Activated T-cell treated with anti-CD3 and anti-CD28 coated beads for 48 hours (primary cell): ENCODE results near the gene CREBZF.
A peak's percentile ranks its signal among the peaks of the same experiment; 100 is the strongest.
"Not testable (repeated sequence)": the region's sequence is repeated elsewhere in the genome, so short reads cannot be mapped to it uniquely, and the experiment has no call there.

Experiments
- DNase-seq: peaks from one replicate; pipeline ENCODE4 v3.0.0-alpha.2; 2020; ENCODE audit warnings: low read depth

The CREBZF gene

GRCh38 chr11:85670949-85671663 is 6.2 kb upstream of the CREBZF start:
- DNase-seq, result not testable (repeated sequence)

- no peak for DNase-seq
Observed at GRCh38 chr11:85668157-85668556, 3.2 kb upstream of the CREBZF start.

- DNase-seq, result no peak
Observed at GRCh38 chr11:85666687-85667086, 1.8 kb upstream of the CREBZF start.

GRCh38 chr11:85665733-85666132 is 804 bp upstream of the CREBZF start:
- DNase-seq, result no peak

GRCh38 chr11:85663753-85664614 is 945 bp downstream of the CREBZF start:
- peak; percentile 80 for DNase-seq

GRCh38 chr11:85663080-85663752 is 1.7 kb downstream of the CREBZF start:
- no peak for DNase-seq

GRCh38 chr11:85661972-85662664 is 2.8 kb downstream of the CREBZF start:
- no peak for DNase-seq

- DNase-seq, result no peak
Observed at GRCh38 chr11:85658180-85658579, 6.7 kb downstream of the CREBZF start.

- no peak for DNase-seq
Observed at GRCh38 chr11:85656777-85657176, 8.2 kb downstream of the CREBZF start.

GRCh38 chr11:85654343-85654742 is 10.6 kb downstream of the CREBZF start:
- DNase-seq, result not testable (repeated sequence)

GRCh38 chr11:85652786-85653447 is 12.0 kb downstream of the CREBZF start:
- DNase-seq, result no peak

- no peak for DNase-seq
Observed at GRCh38 chr11:85651118-85651517, 13.8 kb downstream of the CREBZF start.

GRCh38 chr11:85647604-85648299 is 17.2 kb downstream of the CREBZF start, which contains the start of gene TMEM126A:
TMEM126A (plus strand) TSS chr11:85647967; CDS start chr11:85650256, 2,289 bp downstream.
- DNase-seq, result peak; percentile 89

GRCh38 chr11:85647078-85647477 is 17.9 kb downstream of the CREBZF start:
- no peak for DNase-seq

- no peak for DNase-seq
Observed at GRCh38 chr11:85643191-85643614, 21.7 kb downstream of the CREBZF start.

- no peak for DNase-seq
Observed at GRCh38 chr11:85634747-85635146, 30.2 kb downstream of the CREBZF start.

- no peak for DNase-seq
Observed at GRCh38 chr11:85628771-85629341, 36.1 kb downstream of the CREBZF start.

- DNase-seq, result peak; percentile 94
Observed at GRCh38 chr11:85627998-85628770, 36.7 kb downstream of the CREBZF start, which contains the start of gene TMEM126B. TMEM126B (plus strand) TSS chr11:85628593; CDS start chr11:85628608, 15 bp downstream.

- no peak for DNase-seq
Observed at GRCh38 chr11:85627332-85627997, 37.5 kb downstream of the CREBZF start, which contains the start of gene DLG2. DLG2 (minus strand) TSS chr11:85627344.
